ENCODE data around the gene ADAM15.
A peak's percentile ranks its signal among the peaks of the same experiment; 100 is the strongest.

ADAM15 gene

GRCh38 chr1:155050560-155051341, at the start of gene ADAM15:
TSS of gene ADAM15 (plus strand) at chr1:155051316. CDS start at chr1:155051387, 71 bp downstream.
- peak; percentile 86 for DNase-seq

GRCh38 chr1:155001425-155001674, 49.8 kb upstream of the ADAM15 start:
- no peak for DNase-seq

- peak; percentile 100 for DNase-seq
These were observed 49.2 kb upstream of the ADAM15 start for GRCh38 chr1:155001675-155002463.

- DNase-seq, result no peak
These were observed 48.5 kb upstream of the ADAM15 start, which contains the start of gene ZBTB7B for GRCh38 chr1:155002464-155003226. TSS of gene ZBTB7B (plus strand) at chr1:155002802. CDS start at chr1:155014661, 11,859 bp downstream.

- no peak for DNase-seq
These were observed 47.8 kb upstream of the ADAM15 start for GRCh38 chr1:155003227-155003765.

- no peak for DNase-seq
These were observed 47.3 kb upstream of the ADAM15 start for GRCh38 chr1:155003766-155004351.

GRCh38 chr1:155004352-155005075, 46.6 kb upstream of the ADAM15 start:
- no peak for DNase-seq

GRCh38 chr1:155005076-155006011, 45.8 kb upstream of the ADAM15 start:
- no peak for DNase-seq

GRCh38 chr1:155006601-155007101, 44.5 kb upstream of the ADAM15 start:
- DNase-seq, result peak; percentile 66

- no peak for DNase-seq
These were observed 43.8 kb upstream of the ADAM15 start for GRCh38 chr1:155007251-155007828.

GRCh38 chr1:155008015-155008941, 42.8 kb upstream of the ADAM15 start:
- DNase-seq, result peak; percentile 94

- DNase-seq, result peak; percentile 61
These were observed 41.9 kb upstream of the ADAM15 start for GRCh38 chr1:155009221-155009711.

GRCh38 chr1:155009742-155010141, 41.4 kb upstream of the ADAM15 start:
- no peak for DNase-seq

GRCh38 chr1:155010211-155010918, 40.8 kb upstream of the ADAM15 start:
- DNase-seq, result peak; percentile 63

GRCh38 chr1:155011004-155011416, 40.1 kb upstream of the ADAM15 start:
- DNase-seq, result no peak

- DNase-seq, result no peak
These were observed 39.6 kb upstream of the ADAM15 start for GRCh38 chr1:155011437-155012025.

- peak; percentile 68 for DNase-seq
These were observed 39.0 kb upstream of the ADAM15 start for GRCh38 chr1:155012026-155012546.

All from stimulated activated CD4-positive, alpha-beta T cell treated with anti-CD3 and anti-CD28 coated beads, Interleukin-15, amount 100 ng/mL, for 24 hours (primary cell).